Measurements from ENCODE around the gene TULP4. TPM values are rescaled to one million over a fixed set of nuclear protein-coding genes. Genes with fewer than 3 reads are reported as not detected.

Gene TULP4
- polyA plus RNA-seq, 2 of the 4 experiments (the other 2 are of a cell fraction), result 5.0 to 10.6 TPM

DNA sequence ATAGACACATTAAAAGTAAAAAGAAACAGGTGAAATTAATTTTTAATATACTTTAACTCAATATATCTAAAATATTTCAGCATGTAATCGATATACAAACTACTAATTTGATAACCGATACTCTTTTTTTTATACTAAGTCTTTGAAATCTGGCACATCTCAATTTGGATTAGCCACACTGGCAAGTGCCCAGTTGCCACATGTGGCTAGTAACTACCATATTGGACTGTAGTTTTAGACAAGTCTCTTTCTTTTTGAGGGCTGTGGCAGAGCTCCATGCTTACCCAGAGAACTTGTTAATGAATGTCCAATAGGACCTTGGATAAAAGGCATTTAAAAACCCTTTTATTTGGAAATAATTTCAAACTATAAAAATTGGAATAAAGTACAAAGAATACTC is 17.8 kb downstream of the TULP4 start:
- POLR2A ChIA-PET, result no interaction called here
- Histone ChIP-seq H3K4me1 (0 out of 3 replicates have a peak, but pooled peaks cover 6% of the 10 kb centered on the region), H3K4me2 (no peak overlapping the region), H3K4me3 (no peak overlapping the region), H3K27ac (no peak overlapping the region), H3K9me3 (peaks cover 2% of the 10 kb centered on the region; the same call in 1 of the 3 replicates)
- ATAC-seq (no peak), FAIRE-seq (no peak), DNase-seq (ENCODE audit: low read depth in 1 of 2, low spot score in 1 of 2) (no peak)
- CTCF ChIA-PET, result no interaction called here
- TF ChIP-seq EP300 (IDR thresholded peaks at IDR 0.05), result no peak
- TF ChIP-seq, protein P1, sequence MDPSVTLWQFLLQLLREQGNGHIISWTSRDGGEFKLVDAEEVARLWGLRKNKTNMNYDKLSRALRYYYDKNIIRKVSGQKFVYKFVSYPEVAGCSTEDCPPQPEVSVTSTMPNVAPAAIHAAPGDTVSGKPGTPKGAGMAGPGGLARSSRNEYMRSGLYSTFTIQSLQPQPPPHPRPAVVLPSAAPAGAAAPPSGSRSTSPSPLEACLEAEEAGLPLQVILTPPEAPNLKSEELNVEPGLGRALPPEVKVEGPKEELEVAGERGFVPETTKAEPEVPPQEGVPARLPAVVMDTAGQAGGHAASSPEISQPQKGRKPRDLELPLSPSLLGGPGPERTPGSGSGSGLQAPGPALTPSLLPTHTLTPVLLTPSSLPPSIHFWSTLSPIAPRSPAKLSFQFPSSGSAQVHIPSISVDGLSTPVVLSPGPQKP (IDR thresholded peaks at IDR 0.05; ENCODE audit: low read depth, low read length), result no peak
- TF ChIP-seq POLR2AphosphoS2 (conservative IDR thresholded peaks at IDR 0.05; ENCODE audit: low read length), result no peak
- no peak for TF ChIP-seq HEYL (CRISPR knock-in tag; IDR thresholded peaks at IDR 0.05)
- TF ChIP-seq, protein P2, sequence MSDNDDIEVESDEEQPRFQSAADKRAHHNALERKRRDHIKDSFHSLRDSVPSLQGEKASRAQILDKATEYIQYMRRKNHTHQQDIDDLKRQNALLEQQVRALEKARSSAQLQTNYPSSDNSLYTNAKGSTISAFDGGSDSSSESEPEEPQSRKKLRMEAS (IDR thresholded peaks at IDR 0.05), result no peak
- no peak for TF ChIP-seq NPAS2 (CRISPR knock-in tag; IDR thresholded peaks at IDR 0.05; ENCODE audit: borderline replicate concordance)
- TF ChIP-seq, protein P3, sequence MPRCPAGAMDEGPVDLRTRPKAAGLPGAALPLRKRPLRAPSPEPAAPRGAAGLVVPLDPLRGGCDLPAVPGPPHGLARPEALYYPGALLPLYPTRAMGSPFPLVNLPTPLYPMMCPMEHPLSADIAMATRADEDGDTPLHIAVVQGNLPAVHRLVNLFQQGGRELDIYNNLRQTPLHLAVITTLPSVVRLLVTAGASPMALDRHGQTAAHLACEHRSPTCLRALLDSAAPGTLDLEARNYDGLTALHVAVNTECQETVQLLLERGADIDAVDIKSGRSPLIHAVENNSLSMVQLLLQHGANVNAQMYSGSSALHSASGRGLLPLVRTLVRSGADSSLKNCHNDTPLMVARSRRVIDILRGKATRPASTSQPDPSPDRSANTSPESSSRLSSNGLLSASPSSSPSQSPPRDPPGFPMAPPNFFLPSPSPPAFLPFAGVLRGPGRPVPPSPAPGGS (IDR thresholded peaks at IDR 0.05), result no peak
- no peak for TF ChIP-seq KDM5A (IDR thresholded peaks at IDR 0.05)
- TF ChIP-seq POLR2A (IDR thresholded peaks at IDR 0.05; ENCODE audit: low read length), result no peak
- TF ChIP-seq CBX8 (IDR thresholded peaks at IDR 0.05), result no peak
- no peak for TF ChIP-seq ZC3H11A (IDR thresholded peaks at IDR 0.05)
- no peak for TF ChIP-seq RCOR1 (IDR thresholded peaks at IDR 0.05; ENCODE audit: low read depth, low read length)
- no peak for TF ChIP-seq ZSCAN20 (CRISPR knock-in tag; IDR thresholded peaks at IDR 0.05)
- TF ChIP-seq MAZ (IDR thresholded peaks at IDR 0.05; ENCODE audit: borderline replicate concordance, low read depth, low read length), result no peak
- no peak for TF ChIP-seq PHF8 (IDR thresholded peaks at IDR 0.05; ENCODE audit: borderline replicate concordance, low read depth)
- TF ChIP-seq, protein P4, sequence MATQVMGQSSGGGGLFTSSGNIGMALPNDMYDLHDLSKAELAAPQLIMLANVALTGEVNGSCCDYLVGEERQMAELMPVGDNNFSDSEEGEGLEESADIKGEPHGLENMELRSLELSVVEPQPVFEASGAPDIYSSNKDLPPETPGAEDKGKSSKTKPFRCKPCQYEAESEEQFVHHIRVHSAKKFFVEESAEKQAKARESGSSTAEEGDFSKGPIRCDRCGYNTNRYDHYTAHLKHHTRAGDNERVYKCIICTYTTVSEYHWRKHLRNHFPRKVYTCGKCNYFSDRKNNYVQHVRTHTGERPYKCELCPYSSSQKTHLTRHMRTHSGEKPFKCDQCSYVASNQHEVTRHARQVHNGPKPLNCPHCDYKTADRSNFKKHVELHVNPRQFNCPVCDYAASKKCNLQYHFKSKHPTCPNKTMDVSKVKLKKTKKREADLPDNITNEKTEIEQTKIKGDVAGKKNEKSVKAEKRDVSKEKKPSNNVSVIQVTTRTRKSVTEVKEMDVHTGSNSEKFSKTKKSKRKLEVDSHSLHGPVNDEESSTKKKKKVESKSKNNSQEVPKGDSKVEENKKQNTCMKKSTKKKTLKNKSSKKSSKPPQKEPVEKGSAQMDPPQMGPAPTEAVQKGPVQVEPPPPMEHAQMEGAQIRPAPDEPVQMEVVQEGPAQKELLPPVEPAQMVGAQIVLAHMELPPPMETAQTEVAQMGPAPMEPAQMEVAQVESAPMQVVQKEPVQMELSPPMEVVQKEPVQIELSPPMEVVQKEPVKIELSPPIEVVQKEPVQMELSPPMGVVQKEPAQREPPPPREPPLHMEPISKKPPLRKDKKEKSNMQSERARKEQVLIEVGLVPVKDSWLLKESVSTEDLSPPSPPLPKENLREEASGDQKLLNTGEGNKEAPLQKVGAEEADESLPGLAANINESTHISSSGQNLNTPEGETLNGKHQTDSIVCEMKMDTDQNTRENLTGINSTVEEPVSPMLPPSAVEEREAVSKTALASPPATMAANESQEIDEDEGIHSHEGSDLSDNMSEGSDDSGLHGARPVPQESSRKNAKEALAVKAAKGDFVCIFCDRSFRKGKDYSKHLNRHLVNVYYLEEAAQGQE (IDR thresholded peaks at IDR 0.05), result no peak
- TF ChIP-seq CHD2 (IDR thresholded peaks at IDR 0.05; ENCODE audit: low read length, partially characterized antibody), result no peak
- WGBS (ENCODE audit: missing lambda C conversion rate), result 85% methylated on average over 2 of the region's 2 CpGs

DNA sequence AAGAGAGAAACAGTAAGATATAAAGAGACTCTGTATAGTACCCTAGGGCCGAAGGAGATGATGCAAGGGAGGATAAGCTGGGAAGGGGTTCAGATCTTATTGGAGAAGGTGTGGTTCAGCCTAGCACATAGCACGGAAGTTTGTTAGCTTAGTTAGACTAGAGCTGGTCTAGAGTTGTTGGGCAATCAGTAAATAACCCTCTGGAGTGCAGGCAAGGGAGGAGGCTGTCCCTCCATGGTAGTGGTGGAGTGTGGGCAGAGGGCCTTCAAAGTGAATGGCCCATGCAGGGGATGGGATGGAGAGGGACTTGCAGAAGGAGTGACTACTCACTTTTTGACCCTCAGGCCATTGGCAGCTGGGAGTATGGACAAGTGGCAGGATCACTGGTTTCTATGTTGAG is 20.0 kb downstream of the TULP4 start:
- H3K27ac ChIP-seq, result no peak overlapping the region
- DNase-seq (ENCODE audit: low read depth in 1 of 2, low spot score in 1 of 2) (no peak), FAIRE-seq (no peak), ATAC-seq (no peak)
- ChIA-PET POLR2A (no interaction called here), CTCF (no interaction called here)
- 91% methylated on average over 2 of the region's 2 CpGs for WGBS (ENCODE audit: missing lambda C conversion rate)
- H3K4me3 ChIP-seq, result no peak overlapping the region
- H3K4me2 ChIP-seq, result no peak overlapping the region
- H3K9me3 ChIP-seq, result peaks cover 2% of the 10 kb centered on the region; the same call in 1 of the 3 replicates
- 0 out of 3 replicates have a peak, but pooled peaks cover 6% of the 10 kb centered on the region for H3K4me1 ChIP-seq
- TF ChIP-seq CBX8 (IDR thresholded peaks at IDR 0.05) (no peak), RFX5 (IDR thresholded peaks at IDR 0.05) (no peak), ZFP36 (IDR thresholded peaks at IDR 0.05; ENCODE audit: borderline replicate concordance, partially characterized antibody) (no peak), TP53 (CRISPR knock-in tag; IDR thresholded peaks at IDR 0.05) (no peak), POLR2AphosphoS2 (conservative IDR thresholded peaks at IDR 0.05; ENCODE audit: low read length) (no peak), FOXS1 (CRISPR knock-in tag; IDR thresholded peaks at IDR 0.05) (no peak), ESRRA (IDR thresholded peaks at IDR 0.05; ENCODE audit: borderline replicate concordance, low read length) (no peak), JUN (IDR thresholded peaks at IDR 0.05) (no peak), RAD21 (conservative IDR thresholded peaks at IDR 0.05 in 1 of 2, IDR thresholded peaks at IDR 0.05 in 1 of 2) (no peak), ZNF302 (CRISPR knock-in tag; IDR thresholded peaks at IDR 0.05) (no peak), CHD2 (IDR thresholded peaks at IDR 0.05; ENCODE audit: low read length, partially characterized antibody) (no peak), NFE2L2 (conservative IDR thresholded peaks at IDR 0.05; ENCODE audit: low read length) (no peak)
- TF ChIP-seq, protein P5, sequence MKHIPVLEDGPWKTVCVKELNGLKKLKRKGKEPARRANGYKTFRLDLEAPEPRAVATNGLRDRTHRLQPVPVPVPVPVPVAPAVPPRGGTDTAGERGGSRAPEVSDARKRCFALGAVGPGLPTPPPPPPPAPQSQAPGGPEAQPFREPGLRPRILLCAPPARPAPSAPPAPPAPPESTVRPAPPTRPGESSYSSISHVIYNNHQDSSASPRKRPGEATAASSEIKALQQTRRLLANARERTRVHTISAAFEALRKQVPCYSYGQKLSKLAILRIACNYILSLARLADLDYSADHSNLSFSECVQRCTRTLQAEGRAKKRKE (CRISPR knock-in tag; IDR thresholded peaks at IDR 0.05; ENCODE audit: low read depth), result no peak
- TF ChIP-seq, protein P4 (IDR thresholded peaks at IDR 0.05), result no peak
